Cardiac muscle cell (in vitro differentiated cells and primary cell): ENCODE results near the gene RAD50. TPM values are rescaled to one million over a fixed set of nuclear protein-coding genes. Genes with fewer than 3 reads are reported as not detected.
"Not testable (repeated sequence)": the region's sequence is repeated elsewhere in the genome, so short reads cannot be mapped to it uniquely, and the experiment has no call there.

ENCODE experiments used
- DNase-seq, 2 donors: peaks; one replicate each; pipeline versions ENCODE4 v3.0.0 to v3.0.0-alpha.2; 2010 to 2017; ENCODE audit warnings: low read depth in 1 of 2, low spot score in 1 of 2
- H3K27ac ChIP-seq: fragments of 200-600 bp; sonication (generic); 2 replicates; pipeline ENCODE4 v1.5.1; 2016
- H3K27me3 ChIP-seq: fragments of 200-600 bp; sonication (generic); 2 replicates; pipeline ENCODE4 v1.6.0; 2016; ENCODE audit warnings: control low read depth
- H3K36me3 ChIP-seq: fragments of 200-600 bp; sonication (generic); 2 replicates; pipeline ENCODE4 v1.5.1; 2016; ENCODE audit warnings: control low read depth
- H3K4me1 ChIP-seq: fragments of 200-600 bp; sonication (generic); 2 replicates; pipeline ENCODE4 v1.8.1; 2017; ENCODE audit warnings: low read depth, mild to moderate bottlenecking, mixed run types
- H3K4me3 ChIP-seq: fragments of 200-600 bp; sonication (generic); 2 replicates; pipeline ENCODE4 v1.5.1; 2016; ENCODE audit warnings: mild to moderate bottlenecking
- H3K9me3 ChIP-seq: fragments of 200-600 bp; sonication (generic); 2 replicates; pipeline ENCODE4 v1.5.1; 2017; ENCODE audit warnings: low read depth, mild to moderate bottlenecking, control low read depth
- CTCF ChIP-seq: IDR thresholded peaks from 2 replicates; pipeline ENCODE4 v1.5.1; 2012; ENCODE audit warnings: low read depth, mild to moderate bottlenecking, low read length
- polyA plus RNA-seq: library from polyadenylated mRNA; unstranded; fragments of >200 nt; fragmentation: Nextera tagmentation; extraction: Ambion mirVana; gene quantifications from 2 replicates; pipeline ENCODE4 v1.2.1, GENCODE V29; 2016
- total RNA-seq: library from RNA; depleted of rRNA; stranded (reverse); fragments of >200 nt; gene quantifications from 2 replicates; pipeline ENCODE4 v1.2.3, GENCODE V29; 2016

Gene RAD50
- total and polyA plus RNA-seq, 2 experiments from 2014 or later: 13.4 to 27.3 TPM

GRCh38 chr5:132561601-132562000 is 4.8 kb downstream of the RAD50 start:
- no peak overlapping the region for H3K4me3 ChIP-seq
- no peaks in the 10 kb centered on the region for H3K9me3 ChIP-seq
- peaks cover 7% of the 10 kb centered on the region for H3K4me1 ChIP-seq
- no peaks in the 10 kb centered on the region for H3K27me3 ChIP-seq
- no peak for TF ChIP-seq CTCF
- H3K27ac ChIP-seq: no peak overlapping the region
- H3K36me3 ChIP-seq: peaks cover 8% of the 10 kb centered on the region
- DNase-seq: no peak

- not testable (repeated sequence) for H3K27me3 ChIP-seq, H3K4me1 ChIP-seq, H3K4me3 ChIP-seq, DNase-seq, H3K9me3 ChIP-seq, H3K27ac ChIP-seq
- peaks cover 15% of the 10 kb centered on the region for H3K36me3 ChIP-seq
Measured at GRCh38 chr5:132564555-132564954, 7.8 kb downstream of the RAD50 start.

GRCh38 chr5:132566657-132567056 is 9.9 kb downstream of the RAD50 start:
- Histone ChIP-seq H3K36me3 (peaks cover 9% of the 10 kb centered on the region), H3K9me3 (no peaks in the 10 kb centered on the region), H3K27me3 (no peaks in the 10 kb centered on the region), H3K27ac (no peak overlapping the region), H3K4me1 (no peaks in the 10 kb centered on the region), H3K4me3 (no peak overlapping the region)
- no peak for DNase-seq
- TF ChIP-seq CTCF: no peak

- no peak for TF ChIP-seq CTCF
- no peaks in the 10 kb centered on the region for H3K4me1 ChIP-seq
- H3K27me3 ChIP-seq: no peaks in the 10 kb centered on the region
- no peak for DNase-seq
- H3K36me3 ChIP-seq: peaks cover 24% of the 10 kb centered on the region
- no peaks in the 10 kb centered on the region for H3K9me3 ChIP-seq
- no peak overlapping the region for H3K4me3 ChIP-seq
- H3K27ac ChIP-seq: no peak overlapping the region
Measured at GRCh38 chr5:132576123-132576522, 19.3 kb downstream of the RAD50 start.

GRCh38 chr5:132584560-132584959 is 27.8 kb downstream of the RAD50 start:
- H3K4me1 ChIP-seq, H3K4me3 ChIP-seq: not testable (repeated sequence)
- peaks cover 21% of the 10 kb centered on the region for H3K36me3 ChIP-seq

GRCh38 chr5:132586063-132586462 is 29.3 kb downstream of the RAD50 start:
- H3K4me3 ChIP-seq: no peak overlapping the region
- no peaks in the 10 kb centered on the region for H3K27me3 ChIP-seq
- no peak overlapping the region for H3K27ac ChIP-seq
- H3K36me3 ChIP-seq: peaks cover 20% of the 10 kb centered on the region
- no peaks in the 10 kb centered on the region for H3K9me3 ChIP-seq
- TF ChIP-seq CTCF: no peak
- no peak for DNase-seq
- H3K4me1 ChIP-seq: no peaks in the 10 kb centered on the region

More at GRCh38 chr5:132584560-132584959, 27.8 kb downstream of the RAD50 start:
- not testable (repeated sequence) for H3K27ac ChIP-seq, H3K27me3 ChIP-seq, DNase-seq, H3K9me3 ChIP-seq

GRCh38 chr5:132589467-132589866 is 32.7 kb downstream of the RAD50 start:
- Histone ChIP-seq H3K27me3 (no peaks in the 10 kb centered on the region), H3K36me3 (peaks cover 30% of the 10 kb centered on the region), H3K9me3 (no peaks in the 10 kb centered on the region), H3K4me3 (no peak overlapping the region), H3K27ac (no peak overlapping the region), H3K4me1 (no peaks in the 10 kb centered on the region)
- no peak for TF ChIP-seq CTCF
- DNase-seq: no peak
